ENCODE results near the gene DSC3.

- TF ChIP-seq EZH2 (optimal IDR thresholded peaks at IDR 0.05; ENCODE audit: low read depth, low read length) = no peak
- TF ChIP-seq CTCF (IDR thresholded peaks at IDR 0.05; ENCODE audit: low read length) = peak; percentile 54
- TF ChIP-seq EZH2phosphoT487 (IDR thresholded peaks at IDR 0.05; ENCODE audit: low read length) = no peak
Observed at GRCh38 chr18:30971338-30971956, 71.1 kb downstream of the DSC3 start.
